BLaER1 (cell line): ENCODE data around the gene EML4.

Experiments used
- H3K27ac ChIP-seq: shearing (Covaris generic); formaldehyde crosslinking; 2 replicates; pipeline ENCODE4 v1.8.1; 2022
- H3K27me3 ChIP-seq: shearing (Covaris generic); formaldehyde crosslinking; 2 replicates; pipeline ENCODE4 v1.8.1; 2022
- H3K36me3 ChIP-seq: shearing (Covaris generic); formaldehyde crosslinking; 2 replicates; pipeline ENCODE4 v1.8.1; 2022
- H3K4me1 ChIP-seq: shearing (Covaris generic); formaldehyde crosslinking; 2 replicates; pipeline ENCODE4 v1.8.1; 2022
- H3K4me2 ChIP-seq: shearing (Covaris generic); formaldehyde crosslinking; 2 replicates; pipeline ENCODE4 v1.8.1; 2022
- H3K4me3 ChIP-seq: shearing (Covaris generic); formaldehyde crosslinking; 2 replicates; pipeline ENCODE4 v1.8.1; 2022
- H3K9ac ChIP-seq: shearing (Covaris generic); formaldehyde crosslinking; 2 replicates; pipeline ENCODE4 v1.8.1; 2022
- H3K9me3 ChIP-seq: shearing (Covaris generic); formaldehyde crosslinking; 2 replicates; pipeline ENCODE4 v1.8.1; 2022
- H4K20me1 ChIP-seq: shearing (Covaris generic); formaldehyde crosslinking; 2 replicates; pipeline ENCODE4 v1.8.1; 2022
- Cebpa-rat ChIP-seq: shearing (Covaris generic); IDR thresholded peaks from 2 replicates; pipeline ENCODE4 v1.8.1; 2022

Gene EML4

GRCh38 chr2:42233976-42234441 lies 64.9 kb downstream of the EML4 start:
- H3K9me3 ChIP-seq, result no peaks in the 10 kb centered on the region
- H3K9ac ChIP-seq, result no peak overlapping the region
- H3K36me3 ChIP-seq, result no peaks in the 10 kb centered on the region
- no peak for TF ChIP-seq Cebpa-rat
- no peak overlapping the region for H3K4me2 ChIP-seq
- H3K4me1 ChIP-seq, result peaks cover 8% of the 10 kb centered on the region; the same call in 1 of the 2 replicates
- no peak overlapping the region for H3K27ac ChIP-seq
- no peak overlapping the region for H3K4me3 ChIP-seq
- peaks cover 5% of the 10 kb centered on the region; the same call in 1 of the 2 replicates for H4K20me1 ChIP-seq
- H3K27me3 ChIP-seq, result no peaks in the 10 kb centered on the region

GRCh38 chr2:42236911-42237310 lies 67.8 kb downstream of the EML4 start:
- H3K36me3 ChIP-seq, result no peaks in the 10 kb centered on the region
- no peak overlapping the region for H3K27ac ChIP-seq
- H3K4me1 ChIP-seq, result peaks cover 10% of the 10 kb centered on the region

GRCh38 chr2:42238644-42239288 lies 69.6 kb downstream of the EML4 start:
- no peak overlapping the region for H3K27ac ChIP-seq

More at GRCh38 chr2:42236911-42237310, 67.8 kb downstream of the EML4 start:
- Histone ChIP-seq H3K27me3 (no peaks in the 10 kb centered on the region), H3K9me3 (no peaks in the 10 kb centered on the region), H4K20me1 (peaks cover 12% of the 10 kb centered on the region; the same call in 1 of the 2 replicates), H3K4me2 (no peak overlapping the region), H3K9ac (no peak overlapping the region), H3K4me3 (no peak overlapping the region)
- TF ChIP-seq Cebpa-rat, result no peak

DNA sequence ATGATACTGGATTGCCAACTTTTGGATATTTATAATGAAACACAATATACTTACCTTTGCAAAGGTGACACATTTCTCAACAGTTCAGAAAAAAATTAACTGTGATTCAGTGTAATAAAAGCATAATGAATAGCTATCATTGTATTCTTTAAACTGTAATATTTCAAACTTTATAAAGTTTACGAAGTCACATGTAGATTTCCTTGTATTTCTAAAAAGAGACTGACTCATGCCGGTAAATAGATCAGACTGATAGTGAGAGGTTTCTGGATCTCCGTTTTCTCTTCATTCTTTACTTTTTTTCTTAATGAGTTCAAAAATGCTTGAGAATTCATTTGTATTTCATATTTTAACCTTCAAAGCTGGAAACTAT lies 70.1 kb downstream of the EML4 start:
- H4K20me1 ChIP-seq, result peaks cover 12% of the 10 kb centered on the region; the same call in 1 of the 2 replicates
- peaks cover 17% of the 10 kb centered on the region for H3K4me1 ChIP-seq

More at GRCh38 chr2:42238644-42239288, 69.6 kb downstream of the EML4 start:
- Histone ChIP-seq H3K4me3 (no peak overlapping the region), H3K4me1 (peaks cover 17% of the 10 kb centered on the region), H3K36me3 (no peaks in the 10 kb centered on the region), H3K9me3 (no peaks in the 10 kb centered on the region), H3K4me2 (no peak overlapping the region), H4K20me1 (peaks cover 12% of the 10 kb centered on the region; the same call in 1 of the 2 replicates), H3K27me3 (no peaks in the 10 kb centered on the region), H3K9ac (no peak overlapping the region)
- no peak for TF ChIP-seq Cebpa-rat

DNA sequence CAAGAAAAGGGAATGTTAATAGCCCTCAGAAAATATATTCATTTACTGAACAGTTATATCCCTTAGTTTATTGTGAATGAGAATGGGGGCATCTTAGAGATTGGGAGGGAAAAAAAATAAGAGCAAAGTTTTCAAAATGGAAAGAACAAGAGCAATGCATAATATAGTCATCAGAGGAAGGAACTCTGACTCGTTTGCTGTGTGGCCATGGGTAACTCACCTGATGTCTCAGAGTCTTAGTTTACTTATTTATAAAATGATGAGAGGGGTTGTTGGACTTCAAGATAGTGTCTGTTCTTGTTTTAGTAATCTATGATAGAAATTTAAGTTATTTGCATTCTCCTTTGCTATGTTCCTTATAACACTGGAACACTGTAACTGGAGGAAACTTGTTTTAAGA lies 70.7 kb downstream of the EML4 start:
- H3K27ac ChIP-seq, result no peak overlapping the region
- no peak overlapping the region for H3K9ac ChIP-seq
- H3K9me3 ChIP-seq, result no peaks in the 10 kb centered on the region
- no peak for TF ChIP-seq Cebpa-rat
- H3K36me3 ChIP-seq, result no peaks in the 10 kb centered on the region
- peaks cover 17% of the 10 kb centered on the region for H3K4me1 ChIP-seq
- H4K20me1 ChIP-seq, result peaks cover 12% of the 10 kb centered on the region; the same call in 1 of the 2 replicates
- H3K27me3 ChIP-seq, result no peaks in the 10 kb centered on the region
- H3K4me3 ChIP-seq, result no peak overlapping the region
- H3K4me2 ChIP-seq, result no peak overlapping the region

More for the DNA sequence above, 70.1 kb downstream of the EML4 start:
- no peak for TF ChIP-seq Cebpa-rat
- H3K9me3 ChIP-seq, result no peaks in the 10 kb centered on the region
- no peaks in the 10 kb centered on the region for H3K27me3 ChIP-seq
- no peak overlapping the region for H3K9ac ChIP-seq
- no peak overlapping the region for H3K4me3 ChIP-seq
- H3K36me3 ChIP-seq, result no peaks in the 10 kb centered on the region
- H3K4me2 ChIP-seq, result no peak overlapping the region
- H3K27ac ChIP-seq, result no peak overlapping the region

DNA sequence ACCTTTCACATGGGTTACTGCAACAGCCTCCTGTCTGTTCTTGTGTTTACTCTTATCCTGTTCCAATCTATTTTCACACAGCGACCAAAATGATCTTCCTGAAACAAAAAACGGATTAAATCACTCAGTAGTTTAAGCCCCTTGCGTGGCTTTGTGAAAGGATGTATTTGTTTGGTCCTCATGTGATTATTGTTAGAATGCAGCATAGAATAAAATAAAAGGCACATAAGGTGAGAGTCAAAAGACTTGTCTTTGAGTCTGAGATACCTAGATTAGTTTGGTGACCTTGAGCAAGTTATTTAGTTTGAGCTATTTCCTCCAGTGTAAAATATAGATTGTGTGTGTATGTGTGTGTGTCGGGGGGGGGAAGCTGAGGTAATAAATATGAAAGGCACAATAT lies 72.4 kb downstream of the EML4 start:
- H3K4me1 ChIP-seq, result peaks cover 17% of the 10 kb centered on the region
- H3K9me3 ChIP-seq, result no peaks in the 10 kb centered on the region
- no peak for TF ChIP-seq Cebpa-rat
- no peak overlapping the region for H3K4me2 ChIP-seq
- peaks cover 12% of the 10 kb centered on the region; the same call in 1 of the 2 replicates for H4K20me1 ChIP-seq
- H3K27me3 ChIP-seq, result no peaks in the 10 kb centered on the region
- H3K9ac ChIP-seq, result no peak overlapping the region
- H3K36me3 ChIP-seq, result peaks cover 7% of the 10 kb centered on the region; the same call in 1 of the 2 replicates
- H3K27ac ChIP-seq, result no peak overlapping the region
- H3K4me3 ChIP-seq, result no peak overlapping the region

DNA sequence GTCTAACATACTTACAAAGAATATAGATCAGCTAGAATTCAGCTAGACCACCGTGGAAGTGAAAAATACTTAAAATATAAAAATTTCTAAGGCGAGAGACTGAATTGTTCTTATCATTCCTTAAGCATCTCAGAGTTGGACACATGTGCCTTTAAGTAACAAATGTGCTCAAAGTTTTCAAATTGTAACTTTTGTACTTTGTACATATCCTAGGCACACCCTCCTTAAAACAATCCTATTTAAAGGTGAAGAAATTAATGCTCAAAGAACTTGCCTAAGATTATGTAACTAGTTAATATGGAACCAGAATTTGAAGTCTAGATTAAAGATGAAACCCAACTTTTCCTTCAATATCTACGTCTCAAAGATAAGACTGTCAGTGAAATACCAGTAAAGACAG lies 74.1 kb downstream of the EML4 start:
- no peak overlapping the region for H3K9ac ChIP-seq
- H3K27me3 ChIP-seq, result no peaks in the 10 kb centered on the region
- peaks cover 14% of the 10 kb centered on the region; the same call in 1 of the 2 replicates for H3K36me3 ChIP-seq
- H3K4me2 ChIP-seq, result no peak overlapping the region
- TF ChIP-seq Cebpa-rat, result no peak
- H3K9me3 ChIP-seq, result no peaks in the 10 kb centered on the region
- peaks cover 17% of the 10 kb centered on the region for H3K4me1 ChIP-seq
- no peak overlapping the region for H3K4me3 ChIP-seq
- H4K20me1 ChIP-seq, result peaks cover 12% of the 10 kb centered on the region; the same call in 1 of the 2 replicates
- no peak overlapping the region for H3K27ac ChIP-seq

GRCh38 chr2:42244520-42244919 lies 75.4 kb downstream of the EML4 start:
- H3K4me2 ChIP-seq, result no peak overlapping the region
- H3K4me3 ChIP-seq, result no peak overlapping the region
- H3K9me3 ChIP-seq, result no peaks in the 10 kb centered on the region
- peaks cover 14% of the 10 kb centered on the region; the same call in 1 of the 2 replicates for H3K36me3 ChIP-seq
- H3K27me3 ChIP-seq, result no peaks in the 10 kb centered on the region
- no peak overlapping the region for H3K27ac ChIP-seq
- no peak for TF ChIP-seq Cebpa-rat
- H4K20me1 ChIP-seq, result 0 out of 2 replicates have a peak, but pooled peaks cover 4% of the 10 kb centered on the region
- peaks cover 21% of the 10 kb centered on the region for H3K4me1 ChIP-seq
- H3K9ac ChIP-seq, result no peak overlapping the region

DNA sequence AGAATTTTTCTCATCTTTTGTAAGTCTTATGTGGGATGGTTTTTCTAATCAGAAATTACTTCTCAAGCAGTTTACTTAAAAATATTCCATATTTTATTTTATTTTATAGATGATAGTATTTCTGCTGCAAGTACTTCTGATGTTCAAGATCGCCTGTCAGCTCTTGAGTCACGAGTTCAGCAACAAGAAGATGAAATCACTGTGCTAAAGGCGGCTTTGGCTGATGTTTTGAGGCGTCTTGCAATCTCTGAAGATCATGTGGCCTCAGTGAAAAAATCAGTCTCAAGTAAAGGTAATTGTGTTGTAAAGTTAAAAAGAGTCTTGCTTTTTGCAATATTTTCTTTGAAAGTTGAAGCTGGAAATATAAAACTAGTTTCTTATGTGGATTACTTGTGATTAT lies 76.2 kb downstream of the EML4 start:
- H3K9ac ChIP-seq, result no peak overlapping the region
- peaks cover 14% of the 10 kb centered on the region; the same call in 1 of the 2 replicates for H3K36me3 ChIP-seq
- 0 out of 2 replicates have a peak, but pooled peaks cover 4% of the 10 kb centered on the region for H4K20me1 ChIP-seq
- H3K4me2 ChIP-seq, result no peak overlapping the region
- H3K27ac ChIP-seq, result no peak overlapping the region
- no peaks in the 10 kb centered on the region for H3K27me3 ChIP-seq
- TF ChIP-seq Cebpa-rat, result no peak
- peaks cover 30% of the 10 kb centered on the region for H3K4me1 ChIP-seq
- H3K4me3 ChIP-seq, result no peak overlapping the region
- H3K9me3 ChIP-seq, result no peaks in the 10 kb centered on the region

GRCh38 chr2:42246562-42246961 lies 77.4 kb downstream of the EML4 start:
- Histone ChIP-seq H3K4me2 (no peak overlapping the region), H3K27ac (no peak overlapping the region), H3K9ac (no peak overlapping the region), H3K27me3 (no peaks in the 10 kb centered on the region), H3K4me1 (peaks cover 27% of the 10 kb centered on the region), H3K36me3 (peaks cover 19% of the 10 kb centered on the region; the same call in 1 of the 2 replicates), H3K9me3 (peaks cover 6% of the 10 kb centered on the region; the same call in 1 of the 2 replicates), H4K20me1 (no peaks in the 10 kb centered on the region), H3K4me3 (no peak overlapping the region)
- TF ChIP-seq Cebpa-rat, result no peak
